GM10248 (cell line): ENCODE data around the gene RESF1.

ENCODE experiments used
- CTCF ChIA-PET: fragments of 300-600 bp; sonication (Branson Sonifier 250); formaldehyde crosslinking; extraction: SDS; loops from one replicate; lab custom pipeline; 2021; ENCODE audit warnings: antibody characterized with exemption; lab: Yijun Ruan, JAX
- POLR2A ChIA-PET: fragments of 350-650 bp; sonication (Branson Sonifier 250); formaldehyde crosslinking; extraction: SDS; loops from one replicate; lab custom pipeline; 2020; ENCODE audit warnings: antibody characterized with exemption; lab: Yijun Ruan, JAX
- DNase-seq: peaks from one replicate; pipeline ENCODE4 v3.0.0; 2012; ENCODE audit errors: extremely low spot score
- TF ChIP-seq, protein P1 (sequence below): IDR thresholded peaks from 2 replicates; pipeline ENCODE4 v1.5.1; 2012; ENCODE audit warnings: mild to moderate bottlenecking, low read depth; ENCODE audit errors: extremely low read depth, missing control alignments, control extremely low read depth

RESF1 gene, protein sequence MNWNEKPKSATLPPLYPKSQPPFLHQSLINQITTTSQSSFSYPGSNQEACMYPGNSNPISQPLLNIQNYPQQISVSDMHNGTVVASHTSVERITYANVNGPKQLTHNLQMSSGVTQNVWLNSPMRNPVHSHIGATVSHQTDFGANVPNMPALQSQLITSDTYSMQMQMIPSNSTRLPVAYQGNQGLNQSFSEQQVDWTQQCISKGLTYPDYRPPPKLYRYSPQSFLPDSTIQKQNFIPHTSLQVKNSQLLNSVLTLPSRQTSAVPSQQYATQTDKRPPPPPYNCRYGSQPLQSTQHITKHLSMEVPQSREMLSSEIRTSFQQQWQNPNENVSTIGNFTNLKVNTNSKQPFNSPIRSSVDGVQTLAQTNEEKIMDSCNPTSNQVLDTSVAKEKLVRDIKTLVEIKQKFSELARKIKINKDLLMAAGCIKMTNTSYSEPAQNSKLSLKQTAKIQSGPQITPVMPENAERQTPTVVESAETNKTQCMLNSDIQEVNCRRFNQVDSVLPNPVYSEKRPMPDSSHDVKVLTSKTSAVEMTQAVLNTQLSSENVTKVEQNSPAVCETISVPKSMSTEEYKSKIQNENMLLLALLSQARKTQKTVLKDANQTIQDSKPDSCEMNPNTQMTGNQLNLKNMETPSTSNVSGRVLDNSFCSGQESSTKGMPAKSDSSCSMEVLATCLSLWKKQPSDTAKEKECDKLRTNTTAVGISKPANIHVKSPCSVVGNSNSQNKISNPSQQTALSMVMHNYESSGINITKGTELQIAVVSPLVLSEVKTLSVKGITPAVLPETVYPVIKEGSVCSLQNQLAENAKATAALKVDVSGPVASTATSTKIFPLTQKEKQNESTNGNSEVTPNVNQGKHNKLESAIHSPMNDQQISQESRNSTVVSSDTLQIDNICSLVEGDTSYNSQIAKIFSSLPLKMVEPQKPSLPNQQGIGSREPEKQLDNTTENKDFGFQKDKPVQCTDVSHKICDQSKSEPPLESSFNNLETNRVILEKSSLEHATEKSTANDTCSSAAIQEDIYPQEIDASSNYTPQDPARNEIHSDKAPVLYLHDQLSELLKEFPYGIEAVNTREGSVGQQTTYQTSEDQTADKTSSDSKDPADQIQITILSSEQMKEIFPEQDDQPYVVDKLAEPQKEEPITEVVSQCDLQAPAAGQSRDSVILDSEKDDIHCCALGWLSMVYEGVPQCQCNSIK (N-terminal part only)

DNA sequence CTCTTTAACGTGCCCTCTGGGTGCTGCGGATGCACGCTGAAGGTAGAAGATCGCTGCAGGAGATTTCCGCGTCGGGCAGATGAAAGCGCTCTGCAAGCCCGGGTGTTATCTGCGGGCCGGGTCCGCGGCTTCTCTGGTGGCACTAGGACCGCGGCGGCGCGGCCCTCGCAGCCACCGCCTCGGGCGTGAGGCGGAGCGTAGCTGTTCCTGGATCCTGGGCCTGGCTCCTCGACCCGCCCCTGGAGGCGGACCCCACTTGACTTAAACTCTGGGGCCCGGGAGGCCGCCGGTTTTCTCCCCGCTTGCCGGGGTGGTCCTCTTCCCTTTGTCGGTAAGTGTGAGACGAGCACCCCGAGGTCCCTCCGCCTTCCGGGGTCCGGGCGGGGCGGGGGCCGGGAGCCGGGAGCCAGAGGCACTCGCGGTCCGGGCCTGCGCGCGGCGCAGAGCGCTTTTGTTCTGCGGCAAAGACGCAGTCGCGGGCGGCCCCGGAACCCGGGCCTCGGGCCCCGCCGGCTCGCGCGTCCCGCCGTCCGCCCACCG, at the start of gene RESF1:
TSS of gene RESF1 (plus strand) at position 255 of the 540 bp plus-strand sequence. CDS start 21,541 bp downstream, outside the sequence.
- peak; percentile 90 for DNase-seq
- POLR2A ChIA-PET, result interaction anchor here (0.9 kb wide), 1 partner anchor 148 kb away, joined by 3 read pairs; no protein-coding TSS in a partner anchor
- TF ChIP-seq, protein P1, sequence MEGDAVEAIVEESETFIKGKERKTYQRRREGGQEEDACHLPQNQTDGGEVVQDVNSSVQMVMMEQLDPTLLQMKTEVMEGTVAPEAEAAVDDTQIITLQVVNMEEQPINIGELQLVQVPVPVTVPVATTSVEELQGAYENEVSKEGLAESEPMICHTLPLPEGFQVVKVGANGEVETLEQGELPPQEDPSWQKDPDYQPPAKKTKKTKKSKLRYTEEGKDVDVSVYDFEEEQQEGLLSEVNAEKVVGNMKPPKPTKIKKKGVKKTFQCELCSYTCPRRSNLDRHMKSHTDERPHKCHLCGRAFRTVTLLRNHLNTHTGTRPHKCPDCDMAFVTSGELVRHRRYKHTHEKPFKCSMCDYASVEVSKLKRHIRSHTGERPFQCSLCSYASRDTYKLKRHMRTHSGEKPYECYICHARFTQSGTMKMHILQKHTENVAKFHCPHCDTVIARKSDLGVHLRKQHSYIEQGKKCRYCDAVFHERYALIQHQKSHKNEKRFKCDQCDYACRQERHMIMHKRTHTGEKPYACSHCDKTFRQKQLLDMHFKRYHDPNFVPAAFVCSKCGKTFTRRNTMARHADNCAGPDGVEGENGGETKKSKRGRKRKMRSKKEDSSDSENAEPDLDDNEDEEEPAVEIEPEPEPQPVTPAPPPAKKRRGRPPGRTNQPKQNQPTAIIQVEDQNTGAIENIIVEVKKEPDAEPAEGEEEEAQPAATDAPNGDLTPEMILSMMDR, result no peak
- CTCF ChIA-PET, result interaction anchor here (1.0 to 1.9 kb wide), 4 partner anchors 16 to 340 kb away, joined by 3 to 6 read pairs (median 4); no protein-coding TSS in a partner anchor

DNA sequence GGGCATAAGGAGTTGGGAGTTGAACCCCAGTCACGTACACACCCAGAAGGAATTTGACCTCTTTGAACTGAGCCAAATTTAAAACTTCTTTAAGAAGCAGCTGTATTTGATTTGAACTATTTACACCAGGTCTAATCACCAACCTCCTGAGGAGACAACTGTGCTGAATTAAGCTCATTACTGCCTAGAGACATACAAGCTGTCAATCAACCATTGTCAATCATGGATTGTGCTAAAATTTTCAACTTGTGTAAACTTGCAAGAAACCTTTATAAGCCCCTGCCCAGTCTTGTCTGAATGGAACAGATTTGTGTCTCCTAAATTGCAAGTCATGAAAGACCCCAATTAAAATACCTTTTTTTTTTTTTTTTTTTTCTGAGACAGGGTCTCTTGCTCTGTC, 44.3 kb upstream of the RESF1 start:
- CTCF ChIA-PET, result no interaction called here
- DNase-seq, result no peak
- POLR2A ChIA-PET, result no interaction called here
- TF ChIP-seq, protein P1, result no peak

DNA sequence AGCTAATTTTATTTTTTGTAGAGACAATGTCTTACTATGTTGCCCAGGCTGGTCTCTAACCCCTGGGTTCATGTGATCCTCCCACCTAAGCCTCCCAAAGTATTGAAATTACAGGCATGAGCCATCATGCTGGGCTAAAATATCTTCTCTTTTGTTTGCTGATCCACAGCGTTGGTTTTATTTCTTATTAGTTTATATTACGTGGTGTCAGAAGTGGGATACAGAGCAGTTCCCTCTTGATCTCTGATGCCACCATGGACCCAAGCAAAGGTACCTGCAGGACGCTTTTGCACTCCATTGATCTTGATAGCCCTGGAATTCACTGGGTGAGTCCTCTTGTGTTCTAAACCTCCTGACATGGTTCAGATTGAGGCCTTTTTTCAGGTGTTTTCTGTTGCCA, 43.8 kb upstream of the RESF1 start:
- TF ChIP-seq, protein P1, result no peak
- POLR2A ChIA-PET, result no interaction called here
- DNase-seq, result no peak
- CTCF ChIA-PET, result no interaction called here

DNA sequence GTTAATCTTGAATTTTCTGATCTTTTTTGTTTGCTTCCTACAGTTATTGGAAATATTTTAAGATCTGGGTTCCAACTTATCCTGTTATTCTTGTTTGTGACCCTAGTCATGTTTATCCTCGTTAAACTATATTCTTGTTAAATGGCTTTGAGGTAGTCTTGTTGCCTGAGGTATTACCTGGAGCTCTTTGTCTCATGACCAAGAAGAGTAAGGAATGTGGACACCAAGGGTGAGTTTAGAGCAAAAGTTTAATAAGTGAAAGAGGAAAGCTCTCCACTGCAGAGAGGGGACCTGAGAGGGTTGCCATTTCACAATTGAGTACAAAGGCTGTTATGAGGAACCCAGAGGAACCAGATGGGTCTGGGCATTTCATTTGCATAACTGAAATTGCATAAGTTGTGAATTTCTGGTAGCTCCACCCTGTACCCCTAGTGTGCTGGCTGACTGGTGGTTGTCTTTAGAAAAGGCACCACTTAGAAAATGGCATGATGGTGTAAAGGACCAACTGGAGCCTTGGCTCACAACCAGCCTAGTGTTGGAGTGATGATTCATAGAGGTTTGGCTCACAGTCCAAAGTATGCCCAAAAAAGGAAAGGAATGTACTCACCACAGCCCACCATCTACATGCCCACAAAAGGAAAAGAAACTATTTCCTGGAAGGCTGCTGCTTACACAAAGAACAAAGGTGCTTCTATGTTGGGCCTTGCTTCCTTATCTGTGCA, 36.7 kb upstream of the RESF1 start:
- no peak for DNase-seq
- CTCF ChIA-PET, result interaction anchor here (1.5 kb wide), 1 partner anchor 16 kb away, joined by 3 read pairs; no protein-coding TSS in a partner anchor
- POLR2A ChIA-PET, result no interaction called here
- TF ChIP-seq, protein P1, result no peak

DNA sequence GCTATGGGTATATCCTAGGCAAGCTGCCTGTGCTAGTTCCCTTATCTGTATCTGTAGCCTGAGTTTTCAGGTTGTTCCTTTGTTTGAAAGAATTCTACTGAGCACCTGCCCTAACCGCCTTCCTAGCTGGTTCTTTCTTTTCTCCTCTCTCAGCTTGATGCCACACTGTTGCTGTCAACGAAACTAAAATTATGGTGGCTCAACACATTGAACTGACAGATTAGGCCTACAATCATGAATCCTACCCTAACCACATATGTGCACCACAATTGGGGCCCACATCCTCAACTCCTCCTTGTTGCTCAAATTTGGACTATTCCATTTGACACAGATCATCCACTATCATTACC, 36.2 kb upstream of the RESF1 start:
- CTCF ChIA-PET, result interaction anchor here (1.5 kb wide), 2 partner anchors 15 to 64 kb away, joined by 3 to 6 read pairs; no protein-coding TSS in a partner anchor
- TF ChIP-seq, protein P1, result no peak
- POLR2A ChIA-PET, result no interaction called here
- DNase-seq, result no peak
